ENCODE measurements around the gene KRTAP5-7.
"Not testable (repeated sequence)": the region's sequence is repeated elsewhere in the genome, so short reads cannot be mapped to it uniquely, and the experiment has no call there.

Gene KRTAP5-7

DNA sequence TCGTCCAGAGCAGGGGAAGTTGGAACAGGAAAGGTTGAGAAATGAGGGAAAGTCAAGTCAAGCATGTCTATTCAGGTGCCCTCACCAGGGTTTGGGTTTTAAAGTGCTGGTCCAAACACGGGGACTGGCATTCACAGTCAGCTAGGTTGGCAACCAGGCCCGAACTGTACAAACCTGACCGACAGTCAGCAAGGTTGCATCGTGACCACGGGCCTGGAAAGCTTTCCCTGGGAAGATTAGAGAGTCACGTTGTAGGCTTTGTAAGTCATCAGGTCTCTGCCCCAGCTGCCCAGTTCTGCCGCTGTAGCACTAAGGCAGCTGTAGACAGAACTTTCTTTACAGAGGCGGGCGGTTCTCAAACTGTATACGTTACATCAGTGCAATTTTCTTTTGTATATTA, 45.7 kb downstream of the KRTAP5-7 start:
- Histone ChIP-seq H3K9ac (ENCODE audit: low read depth, low read length) (no peak overlapping the region), H3K9me3 (ENCODE audit: insufficient read depth, low read length, severe bottlenecking) (no peaks in the 10 kb centered on the region), H3K4me3 (ENCODE audit: low read depth in 1 of 2, low read length in 2 of 2) (no peak overlapping the region), H2AFZ (ENCODE audit: low read depth, low read length) (no peak overlapping the region), H3K79me2 (ENCODE audit: insufficient read depth, low read length) (no peaks in the 10 kb centered on the region), H3K4me1 (ENCODE audit: insufficient read depth, low read length) (no peaks in the 10 kb centered on the region), H3K27ac (ENCODE audit: low read length) (no peak overlapping the region), H3K36me3 (ENCODE audit: insufficient read depth, low read length) (no peaks in the 10 kb centered on the region), H3K27me3 (ENCODE audit: insufficient read depth, low read length, poor library complexity) (no peaks in the 10 kb centered on the region), H4K20me1 (ENCODE audit: insufficient read depth, low read length) (no peaks in the 10 kb centered on the region; the same call in 1 of the 2 replicates), H3K4me2 (ENCODE audit: insufficient read depth, low read length) (no peak overlapping the region)
- ATAC-seq (ENCODE audit: insufficient read depth, low read depth), result no peak
- no peak for TF ChIP-seq EZH2 (IDR thresholded peaks at IDR 0.05; ENCODE audit: borderline replicate concordance, low read depth, low read length, severe bottlenecking)
- TF ChIP-seq, protein P1, sequence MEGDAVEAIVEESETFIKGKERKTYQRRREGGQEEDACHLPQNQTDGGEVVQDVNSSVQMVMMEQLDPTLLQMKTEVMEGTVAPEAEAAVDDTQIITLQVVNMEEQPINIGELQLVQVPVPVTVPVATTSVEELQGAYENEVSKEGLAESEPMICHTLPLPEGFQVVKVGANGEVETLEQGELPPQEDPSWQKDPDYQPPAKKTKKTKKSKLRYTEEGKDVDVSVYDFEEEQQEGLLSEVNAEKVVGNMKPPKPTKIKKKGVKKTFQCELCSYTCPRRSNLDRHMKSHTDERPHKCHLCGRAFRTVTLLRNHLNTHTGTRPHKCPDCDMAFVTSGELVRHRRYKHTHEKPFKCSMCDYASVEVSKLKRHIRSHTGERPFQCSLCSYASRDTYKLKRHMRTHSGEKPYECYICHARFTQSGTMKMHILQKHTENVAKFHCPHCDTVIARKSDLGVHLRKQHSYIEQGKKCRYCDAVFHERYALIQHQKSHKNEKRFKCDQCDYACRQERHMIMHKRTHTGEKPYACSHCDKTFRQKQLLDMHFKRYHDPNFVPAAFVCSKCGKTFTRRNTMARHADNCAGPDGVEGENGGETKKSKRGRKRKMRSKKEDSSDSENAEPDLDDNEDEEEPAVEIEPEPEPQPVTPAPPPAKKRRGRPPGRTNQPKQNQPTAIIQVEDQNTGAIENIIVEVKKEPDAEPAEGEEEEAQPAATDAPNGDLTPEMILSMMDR (IDR thresholded peaks at IDR 0.05; ENCODE audit: borderline replicate concordance, extremely low read depth, low read length, poor library complexity, severe bottlenecking), result no peak
- DNase-seq, result no peak

DNA sequence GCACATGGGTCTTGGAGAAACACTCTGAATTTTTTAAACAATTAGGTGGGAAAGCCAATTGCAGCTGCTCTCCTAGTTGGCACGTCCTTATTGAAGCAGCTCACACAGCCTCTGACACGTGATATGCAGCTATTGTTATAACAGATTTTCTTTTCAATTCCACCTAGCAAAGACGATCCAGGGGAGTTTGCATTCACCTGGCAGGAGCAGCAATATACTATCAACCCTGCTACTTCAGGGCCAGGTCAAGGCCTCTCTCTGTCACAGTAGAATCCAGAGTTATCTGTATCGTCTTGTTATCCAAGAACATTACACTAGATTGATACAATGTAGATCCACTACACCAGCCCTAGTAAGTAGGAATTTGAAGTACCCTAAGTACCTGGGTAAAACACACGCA, 47.4 kb downstream of the KRTAP5-7 start:
- no peaks in the 10 kb centered on the region; the same call in 1 of the 2 replicates for H4K20me1 ChIP-seq (ENCODE audit: insufficient read depth, low read length)
- no peaks in the 10 kb centered on the region for H3K27me3 ChIP-seq (ENCODE audit: insufficient read depth, low read length, poor library complexity)
- H3K4me2 ChIP-seq (ENCODE audit: insufficient read depth, low read length), result no peak overlapping the region
- no peaks in the 10 kb centered on the region for H3K36me3 ChIP-seq (ENCODE audit: insufficient read depth, low read length)
- no peaks in the 10 kb centered on the region for H3K4me1 ChIP-seq (ENCODE audit: insufficient read depth, low read length)
- no peak overlapping the region for H3K4me3 ChIP-seq (ENCODE audit: low read depth in 1 of 2, low read length in 2 of 2)
- no peak overlapping the region for H2AFZ ChIP-seq (ENCODE audit: low read depth, low read length)
- no peak overlapping the region for H3K9ac ChIP-seq (ENCODE audit: low read depth, low read length)
- no peaks in the 10 kb centered on the region for H3K9me3 ChIP-seq (ENCODE audit: insufficient read depth, low read length, severe bottlenecking)
- no peak overlapping the region for H3K27ac ChIP-seq (ENCODE audit: low read length)
- no peaks in the 10 kb centered on the region for H3K79me2 ChIP-seq (ENCODE audit: insufficient read depth, low read length)
- no peak for TF ChIP-seq EZH2 (IDR thresholded peaks at IDR 0.05; ENCODE audit: borderline replicate concordance, low read depth, low read length, severe bottlenecking)
- TF ChIP-seq, protein P1 (IDR thresholded peaks at IDR 0.05; ENCODE audit: borderline replicate concordance, extremely low read depth, low read length, poor library complexity, severe bottlenecking), result no peak
- ATAC-seq (ENCODE audit: insufficient read depth, low read depth) (no peak), DNase-seq (no peak)

DNA sequence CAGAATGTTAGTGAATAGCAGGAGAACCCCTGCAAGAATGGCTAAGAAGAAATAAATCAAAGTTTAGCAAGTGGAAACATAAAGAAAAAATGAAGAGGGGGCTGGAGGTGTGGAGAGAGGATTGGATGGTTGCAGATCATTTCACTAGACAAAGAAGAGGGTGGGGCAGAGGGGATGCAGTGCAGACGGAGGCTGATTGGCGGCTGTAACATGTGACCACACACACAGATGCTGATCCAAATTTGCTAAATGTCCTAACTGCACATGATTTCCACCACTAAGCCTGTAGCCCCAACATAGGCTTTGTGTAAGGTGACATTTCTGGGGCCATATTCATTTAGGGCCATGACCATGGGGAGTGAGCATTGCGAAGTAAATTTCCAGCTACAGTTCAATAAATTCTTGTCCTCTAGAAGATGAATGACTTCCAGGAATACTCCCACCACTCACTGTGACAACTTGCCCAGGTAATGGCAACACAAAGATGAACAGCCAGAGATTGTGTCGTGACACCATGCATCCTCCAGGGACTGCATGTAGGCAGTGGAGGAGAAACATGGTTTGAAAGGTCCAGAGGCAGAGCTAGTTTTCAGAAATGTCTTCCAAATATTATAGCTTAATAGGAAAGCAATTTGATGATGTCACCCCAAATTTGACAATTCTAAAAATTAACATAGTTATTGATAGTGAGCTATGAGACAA, 48.8 kb downstream of the KRTAP5-7 start:
- no peak for TF ChIP-seq EZH2 (IDR thresholded peaks at IDR 0.05; ENCODE audit: borderline replicate concordance, low read depth, low read length, severe bottlenecking)
- TF ChIP-seq, protein P1 (IDR thresholded peaks at IDR 0.05; ENCODE audit: borderline replicate concordance, extremely low read depth, low read length, poor library complexity, severe bottlenecking), result no peak
- DNase-seq (no peak), ATAC-seq (ENCODE audit: insufficient read depth, low read depth) (no peak)
- Histone ChIP-seq H3K4me2 (ENCODE audit: insufficient read depth, low read length) (no peak overlapping the region), H3K36me3 (ENCODE audit: insufficient read depth, low read length) (no peaks in the 10 kb centered on the region), H3K4me1 (ENCODE audit: insufficient read depth, low read length) (peaks cover 4% of the 10 kb centered on the region; the same call in 1 of the 2 replicates), H4K20me1 (ENCODE audit: insufficient read depth, low read length) (no peaks in the 10 kb centered on the region; the same call in 1 of the 2 replicates), H3K9me3 (ENCODE audit: insufficient read depth, low read length, severe bottlenecking) (no peaks in the 10 kb centered on the region), H3K9ac (ENCODE audit: low read depth, low read length) (no peak overlapping the region), H3K79me2 (ENCODE audit: insufficient read depth, low read length) (no peaks in the 10 kb centered on the region), H3K27ac (ENCODE audit: low read length) (no peak overlapping the region), H3K27me3 (ENCODE audit: insufficient read depth, low read length, poor library complexity) (no peaks in the 10 kb centered on the region), H2AFZ (ENCODE audit: low read depth, low read length) (no peak overlapping the region), H3K4me3 (ENCODE audit: low read depth in 1 of 2, low read length in 2 of 2) (no peak overlapping the region)

DNA sequence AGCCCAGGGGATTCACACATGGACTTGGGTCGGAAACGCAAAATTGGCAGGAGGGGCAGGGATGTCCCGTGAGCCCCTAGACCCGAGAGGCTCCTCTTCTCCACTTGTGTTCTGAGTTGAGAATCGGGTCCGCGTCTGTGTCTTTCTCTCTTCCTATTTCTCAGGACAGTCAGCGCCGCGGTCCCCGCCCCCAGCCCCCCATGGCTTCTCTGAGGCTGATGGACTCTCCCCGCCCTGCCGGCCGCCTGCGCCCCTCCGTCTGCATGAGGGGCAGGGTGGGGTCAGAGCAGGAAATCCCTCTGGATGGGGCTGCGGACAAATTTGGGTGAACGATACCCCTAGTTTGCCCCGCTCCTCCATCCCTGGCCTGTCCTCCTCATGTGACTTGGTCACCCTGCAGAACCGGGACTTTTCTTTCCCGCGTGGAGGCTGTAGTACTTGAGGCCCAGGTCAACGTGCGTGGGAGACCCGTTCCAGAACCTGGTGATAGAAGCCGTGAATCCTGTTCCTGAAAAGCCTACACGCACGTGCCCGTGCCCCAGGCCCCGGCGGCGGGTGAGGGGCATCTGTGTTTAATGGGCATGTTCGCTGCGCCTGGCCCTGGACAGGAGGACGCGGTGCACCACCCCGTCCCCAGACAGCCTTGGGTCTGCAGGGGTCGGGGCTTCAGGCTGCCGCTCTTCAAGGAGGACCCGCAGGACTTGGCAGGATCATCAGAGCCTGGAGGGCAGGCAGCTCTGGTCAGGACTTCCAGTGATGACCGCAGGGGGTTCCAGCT, 49.8 kb downstream of the KRTAP5-7 start:
- not testable (repeated sequence) for H3K79me2 ChIP-seq (ENCODE audit: insufficient read depth, low read length); H3K4me1 ChIP-seq (ENCODE audit: insufficient read depth, low read length); H3K27ac ChIP-seq (ENCODE audit: low read length); H3K27me3 ChIP-seq (ENCODE audit: insufficient read depth, low read length, poor library complexity); H3K9me3 ChIP-seq (ENCODE audit: insufficient read depth, low read length, severe bottlenecking); H2AFZ ChIP-seq (ENCODE audit: low read depth, low read length); H3K36me3 ChIP-seq (ENCODE audit: insufficient read depth, low read length); H4K20me1 ChIP-seq (ENCODE audit: insufficient read depth, low read length); DNase-seq; H3K9ac ChIP-seq (ENCODE audit: low read depth, low read length); H3K4me2 ChIP-seq (ENCODE audit: insufficient read depth, low read length); ATAC-seq (ENCODE audit: insufficient read depth, low read depth); H3K4me3 ChIP-seq (ENCODE audit: low read depth in 1 of 2, low read length in 2 of 2)

Data from DND-41 (cell line).